B cell (primary cell): ENCODE data around the gene SPRY1. TPM values are rescaled to one million over a fixed set of nuclear protein-coding genes. Genes with fewer than 3 reads are reported as not detected.

ENCODE experiments used
- ATAC-seq: fragments of 200-7000 bp; cut with Tn5 transposase; one replicate; pipeline ENCODE4 v1.10.0; 2021; ENCODE audit warnings: low read depth, mild to moderate bottlenecking, moderate number of reproducible peaks, moderate library complexity
- CTCF ChIA-PET: fragments of 350-600 bp; sonication (Branson Sonifier 250); formaldehyde crosslinking; loops from one replicate; lab custom pipeline; 2021; ENCODE audit warnings: antibody characterized with exemption, inconsistent platforms; lab: Charles Lee
- POLR2A ChIA-PET: fragments of 350-600 bp; sonication (Branson Sonifier 250); formaldehyde crosslinking; loops from one replicate; lab custom pipeline; 2021; ENCODE audit warnings: antibody characterized with exemption; lab: Charles Lee
- DNase-seq: peaks from one replicate; pipeline ENCODE4 v3.0.0; 2013
- H2AFZ ChIP-seq: 2 replicates; pipeline ENCODE4 v1.6.1; 2012; ENCODE audit warnings: mild to moderate bottlenecking, low read depth, low read length; ENCODE audit not compliant: insufficient read depth, poor library complexity, severe bottlenecking
- H3K27ac ChIP-seq, 2 donors: 1 replicate in 1 of 2; 2 replicates in 1 of 2; pipeline ENCODE4 v1.5.1; 2012 to 2013; ENCODE audit warnings: low read length in 2 of 2, mild to moderate bottlenecking in 2 of 2, moderate library complexity in 1 of 2
- H3K27me3 ChIP-seq, 4 experiments: fragments of 200-600 bp in 1 of 4; sonication (generic) in 1 of 4; replicated peaks in 1 of 4; 1 replicate in 2 of 4; 2 replicates in 2 of 4; pipeline versions ENCODE4 v1.6.1 to v1.7.0; 2013 to 2016; ENCODE audit warnings: low read length in 3 of 4, mild to moderate bottlenecking in 2 of 4, mixed read lengths in 1 of 4, moderate library complexity in 1 of 4; ENCODE audit not compliant: insufficient read depth in 4 of 4, control insufficient read depth in 3 of 4; ENCODE audit errors: control extremely low read depth in 1 of 4
- H3K36me3 ChIP-seq, 2 experiments: replicated peaks in 1 of 2; 1 replicate in 1 of 2; 2 replicates in 1 of 2; pipeline versions ENCODE4 v1.6.1 to v1.7.1; 2013; ENCODE audit warnings: low read length in 1 of 2; ENCODE audit not compliant: insufficient read depth in 2 of 2, control insufficient read depth in 1 of 2; ENCODE audit errors: control extremely low read depth in 1 of 2, extremely low read depth in 1 of 2
- H3K4me1 ChIP-seq, 2 donors: fragments of 200-600 bp in 1 of 2; sonication (generic) in 1 of 2; 1 replicate in 1 of 2; 2 replicates in 1 of 2; pipeline versions ENCODE4 v1.5.1 to v1.6.1; 2013 to 2017; ENCODE audit warnings: low read length in 2 of 2; ENCODE audit not compliant: control insufficient read depth in 2 of 2, insufficient read depth in 2 of 2
- H3K4me2 ChIP-seq: replicated peaks from 2 replicates; pipeline ENCODE3; 2012; ENCODE audit warnings: mild to moderate bottlenecking, low read depth, low read length; ENCODE audit not compliant: poor library complexity, severe bottlenecking
- H3K4me3 ChIP-seq, 5 experiments: fragments of 200-600 bp in 1 of 5; sonication (generic) in 1 of 5; 1 replicate in 3 of 5; 2 replicates in 2 of 5; pipeline versions ENCODE4 v1.5.1 to v1.7.0; 2011 to 2016; ENCODE audit warnings: low read length in 4 of 5, mild to moderate bottlenecking in 4 of 5, low read depth in 2 of 5, control low read depth in 1 of 5, moderate library complexity in 1 of 5; ENCODE audit not compliant: insufficient read depth in 1 of 5; ENCODE audit errors: control extremely low read depth in 1 of 5, extremely low read depth in 1 of 5
- H3K79me2 ChIP-seq: fragments of 200-600 bp; sonication (generic); one replicate; pipeline ENCODE4 v1.6.0; 2016; ENCODE audit warnings: low read length; ENCODE audit not compliant: control insufficient read depth, insufficient read depth
- H3K9ac ChIP-seq: fragments of 200-600 bp; sonication (generic); 2 replicates; pipeline ENCODE4 v1.6.1; 2017; ENCODE audit warnings: mild to moderate bottlenecking, low read length, moderate library complexity
- H3K9me3 ChIP-seq, 3 donors: one replicate each; pipeline versions ENCODE4 v1.6.1 to v1.7.1; 2013; ENCODE audit warnings: low read length in 2 of 3; ENCODE audit not compliant: control insufficient read depth in 2 of 3, insufficient read depth in 1 of 3; ENCODE audit errors: control extremely low read depth in 1 of 3
- H4K20me1 ChIP-seq: 2 replicates; pipeline ENCODE4 v1.6.0; 2012; ENCODE audit warnings: mild to moderate bottlenecking, low read length; ENCODE audit not compliant: insufficient read depth, control insufficient read depth, poor library complexity, severe bottlenecking
- H3K27ac Mint-ChIP-seq: one replicate; pipeline ENCODE4 v1.8.0; 2021; ENCODE audit warnings: mixed read lengths
- H3K27me3 Mint-ChIP-seq: one replicate; pipeline ENCODE4 v1.8.0; 2021; ENCODE audit warnings: mixed read lengths
- H3K4me1 Mint-ChIP-seq: one replicate; pipeline ENCODE4 v1.8.0; 2021; ENCODE audit warnings: mixed read lengths
- H3K4me3 Mint-ChIP-seq: one replicate; pipeline ENCODE4 v1.8.0; 2021; ENCODE audit warnings: mixed read lengths
- H3K9me3 Mint-ChIP-seq: one replicate; pipeline ENCODE4 v1.8.0; 2022; ENCODE audit warnings: mixed read lengths; ENCODE audit not compliant: insufficient read depth
- EZH2 ChIP-seq: IDR thresholded peaks from 2 replicates; pipeline ENCODE4 v1.6.1; 2012; ENCODE audit warnings: borderline replicate concordance, low read depth, mild to moderate bottlenecking, moderate library complexity, low read length; ENCODE audit not compliant: insufficient read depth, poor library complexity, severe bottlenecking
- WGBS: methylation state at CpG from one replicate; pipeline ENCODE4 v1.1.5; 2013; ENCODE audit warnings: missing lambda C conversion rate; ENCODE audit not compliant: insufficient coverage; 5-methylcytosine and 5-hydroxymethylcytosine counted together
- intact Hi-C: fragments of 100-400 bp; cut with micrococcal nuclease; formaldehyde crosslinking; loops from one replicate; pipeline ENCODE4 v1.10.0; 2022
- polyA plus RNA-seq: library from polyadenylated mRNA; depleted of rRNA; stranded (reverse); fragments of >200 nt; gene quantifications from 2 replicates; pipeline ENCODE4 v1.2.3, GENCODE V29; 2012
- total RNA-seq, 2 donors: library from RNA; stranded (reverse); fragments of 120-200 nt in 1 of 2; gene quantifications; 1 replicate in 1 of 2; 2 replicates in 1 of 2; pipeline versions ENCODE4 v1.2.3 to v1.2.4, GENCODE V29; 2013 to 2022
- TF ChIP-seq, protein P1 (sequence below): fragments of 200-600 bp; IDR thresholded peaks from one replicate; pipeline ENCODE4 v1.8.0; 2022; ENCODE audit warnings: antibody characterized with exemption, mild to moderate bottlenecking

Gene SPRY1
- total and polyA plus RNA-seq, 2 donors (not counting 1 experiment from before 2014, with no cell fraction given), result 4.7 to 6.9 TPM

DNA sequence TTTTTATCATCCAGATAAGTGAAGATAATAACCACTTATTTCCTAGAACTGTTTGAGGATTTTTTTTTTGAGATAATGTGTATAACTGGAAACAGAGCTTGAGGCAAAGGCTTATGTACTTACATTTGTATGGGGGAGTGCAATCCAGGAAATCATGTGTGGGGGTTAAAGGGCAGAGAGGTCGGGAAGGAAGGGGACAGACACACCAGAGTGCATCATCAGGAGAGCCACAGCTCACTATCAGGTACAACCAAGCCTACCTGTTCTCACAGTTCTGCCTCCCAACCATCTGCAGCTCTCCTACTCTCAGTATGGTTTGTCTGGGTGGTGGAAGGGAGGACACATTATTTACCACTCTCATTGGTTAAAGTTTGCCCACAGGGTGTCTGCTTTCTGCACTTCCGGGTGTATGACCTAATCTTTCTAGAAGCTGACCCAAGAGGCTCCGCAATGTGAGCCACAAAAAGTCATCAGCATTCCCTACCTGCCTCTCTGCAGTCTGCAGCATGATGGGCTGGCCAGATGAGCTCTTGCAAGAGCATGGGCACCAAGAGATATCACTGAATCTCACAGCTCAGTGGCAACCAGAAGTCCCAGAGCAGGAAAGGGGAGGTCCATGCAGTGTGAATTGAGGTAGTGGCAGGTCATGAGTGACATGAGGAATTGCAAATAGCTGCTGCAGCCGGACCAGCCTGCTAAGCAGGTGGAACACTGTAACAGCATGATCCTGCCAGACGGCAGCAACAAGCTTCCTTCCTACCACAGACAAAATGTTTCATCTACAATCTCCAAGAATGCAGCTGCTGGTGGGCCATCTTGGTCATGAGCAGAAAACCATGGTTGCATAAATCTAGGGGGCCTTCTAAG is 36.9 kb upstream of the SPRY1 start:
- no peaks in the 10 kb centered on the region for H3K36me3 ChIP-seq
- intact Hi-C loops, result no loop called here
- H3K9me3 Mint-ChIP-seq, result no peaks in the 10 kb centered on the region
- H3K4me3 ChIP-seq, result no peak overlapping the region
- H3K27me3 ChIP-seq, result no peaks in the 10 kb centered on the region
- ChIA-PET CTCF (interaction anchor here (0.8 to 1.2 kb wide), 2 partner anchors 9 to 10 kb away, joined by 3 read pairs; no protein-coding TSS in a partner anchor), POLR2A (no interaction called here)
- H3K4me3 Mint-ChIP-seq, result no peak overlapping the region
- peaks cover 7 to 25% of the 10 kb centered on the region in 2 donors for H3K4me1 ChIP-seq
- H4K20me1 ChIP-seq, result no peaks in the 10 kb centered on the region
- 47% methylated on average over 3 of the region's 5 CpGs for WGBS
- no peak overlapping the region for H3K27ac Mint-ChIP-seq
- H3K9me3 ChIP-seq, result peaks cover 0 to 3% (median 0%) of the 10 kb centered on the region in 3 donors
- ATAC-seq (no peak), DNase-seq (no peak)
- no peak for TF ChIP-seq EZH2
- TF ChIP-seq, protein P1, sequence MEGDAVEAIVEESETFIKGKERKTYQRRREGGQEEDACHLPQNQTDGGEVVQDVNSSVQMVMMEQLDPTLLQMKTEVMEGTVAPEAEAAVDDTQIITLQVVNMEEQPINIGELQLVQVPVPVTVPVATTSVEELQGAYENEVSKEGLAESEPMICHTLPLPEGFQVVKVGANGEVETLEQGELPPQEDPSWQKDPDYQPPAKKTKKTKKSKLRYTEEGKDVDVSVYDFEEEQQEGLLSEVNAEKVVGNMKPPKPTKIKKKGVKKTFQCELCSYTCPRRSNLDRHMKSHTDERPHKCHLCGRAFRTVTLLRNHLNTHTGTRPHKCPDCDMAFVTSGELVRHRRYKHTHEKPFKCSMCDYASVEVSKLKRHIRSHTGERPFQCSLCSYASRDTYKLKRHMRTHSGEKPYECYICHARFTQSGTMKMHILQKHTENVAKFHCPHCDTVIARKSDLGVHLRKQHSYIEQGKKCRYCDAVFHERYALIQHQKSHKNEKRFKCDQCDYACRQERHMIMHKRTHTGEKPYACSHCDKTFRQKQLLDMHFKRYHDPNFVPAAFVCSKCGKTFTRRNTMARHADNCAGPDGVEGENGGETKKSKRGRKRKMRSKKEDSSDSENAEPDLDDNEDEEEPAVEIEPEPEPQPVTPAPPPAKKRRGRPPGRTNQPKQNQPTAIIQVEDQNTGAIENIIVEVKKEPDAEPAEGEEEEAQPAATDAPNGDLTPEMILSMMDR, result no peak
- peaks cover 21% of the 10 kb centered on the region for H3K4me1 Mint-ChIP-seq
- no peaks in the 10 kb centered on the region for H3K79me2 ChIP-seq
- no peak overlapping the region for H3K27ac ChIP-seq
- no peak overlapping the region for H3K9ac ChIP-seq
- H3K27me3 Mint-ChIP-seq, result peaks cover 6% of the 10 kb centered on the region
- no peak overlapping the region for H2AFZ ChIP-seq
- no peak overlapping the region for H3K4me2 ChIP-seq
